ENCODE results near the gene ATF6. TPM values are rescaled to one million over a fixed set of nuclear protein-coding genes. Genes with fewer than 3 reads are reported as not detected.

The ATF6 gene
- 23.3 and 24.1 TPM in 2 replicates for total RNA-seq

GRCh38 chr1:161766102-161766981 lies at the start of gene ATF6:
TSS of gene ATF6 (plus strand) at chr1:161766320. CDS start at chr1:161766361, 41 bp downstream.

GRCh38 chr1:161720956-161721737 lies 45.0 kb upstream of the ATF6 start, which contains the start of gene FCRLB:
TSS of gene FCRLB (plus strand) at chr1:161721544. CDS start at chr1:161722673, 1,129 bp downstream.

GRCh38 chr1:161749509-161750407 lies 16.4 kb upstream of the ATF6 start, which contains the start of gene DUSP12:
TSS of gene DUSP12 (plus strand) at chr1:161749786. CDS start at chr1:161749802, 16 bp downstream.

Other genes with a start within 250 kb of the ATF6 start
- gene HSPA6, start 241.8 kb upstream of the ATF6 start, total RNA-seq: 0.26 and 0.62 TPM in 2 replicates
- gene FCGR3A, start 216.5 kb upstream of the ATF6 start, total RNA-seq: not detected in 2 replicates
- 0.26 TPM in 1 of 2 replicates, not detected in the other for gene FCGR3B, start 135.1 kb upstream of the ATF6 start, total RNA-seq
- not detected in 2 replicates for gene FCGR2B, start 103.2 kb upstream of the ATF6 start, total RNA-seq
- 0.25 and 0.66 TPM in 2 replicates for gene FCRLA, start 59.1 kb upstream of the ATF6 start, total RNA-seq
- 0.79 and 1.1 TPM in 2 replicates for gene FCRLB, start 44.8 kb upstream of the ATF6 start, total RNA-seq
- gene DUSP12, start 16.5 kb upstream of the ATF6 start, total RNA-seq: 31.1 and 32.4 TPM in 2 replicates